ENCODE measurements around the gene ACOT13. TPM values are rescaled to one million over a fixed set of nuclear protein-coding genes. Genes with fewer than 3 reads are reported as not detected.
"Not testable (repeated sequence)": the region's sequence is repeated elsewhere in the genome, so short reads cannot be mapped to it uniquely, and the experiment has no call there.

The ACOT13 gene
- total RNA-seq, 1 donor = 12.2 TPM

DNA sequence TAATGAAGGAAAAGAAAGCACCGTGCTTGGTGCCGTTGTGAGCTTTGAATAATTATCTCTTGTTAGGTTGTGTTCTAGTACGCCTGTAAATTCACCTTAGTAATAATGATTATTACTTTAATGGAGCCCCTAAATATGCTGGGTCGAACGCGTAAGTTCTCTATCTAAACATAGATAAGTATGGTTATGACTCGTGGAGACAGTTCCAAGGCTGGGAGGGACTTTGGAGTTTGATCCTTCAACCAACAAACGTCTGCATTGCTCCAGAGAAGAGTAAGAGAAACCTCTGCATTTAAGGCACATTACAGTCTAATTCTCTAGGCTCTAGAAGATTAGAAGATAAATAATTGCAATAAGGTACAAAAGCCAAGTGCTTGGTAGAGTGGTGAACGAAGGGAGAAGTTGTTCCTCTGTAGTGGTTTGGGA lies 514 bp downstream of the ACOT13 start:
- TF ChIP-seq CTCF (IDR thresholded peaks at IDR 0.05; ENCODE audit: insufficient read depth, low read length) = no peak
- peak; percentile 39 for DNase-seq (ENCODE audit: low read depth)
- peak overlapping the region; percentile 87 for H3K4me3 ChIP-seq (ENCODE audit: low read depth, low read length)

- not testable (repeated sequence) for DNase-seq (ENCODE audit: low read depth); H3K4me3 ChIP-seq (ENCODE audit: low read depth, low read length)
These were observed 1.5 kb downstream of the ACOT13 start for GRCh38 chr6:24668066-24668996.

DNA sequence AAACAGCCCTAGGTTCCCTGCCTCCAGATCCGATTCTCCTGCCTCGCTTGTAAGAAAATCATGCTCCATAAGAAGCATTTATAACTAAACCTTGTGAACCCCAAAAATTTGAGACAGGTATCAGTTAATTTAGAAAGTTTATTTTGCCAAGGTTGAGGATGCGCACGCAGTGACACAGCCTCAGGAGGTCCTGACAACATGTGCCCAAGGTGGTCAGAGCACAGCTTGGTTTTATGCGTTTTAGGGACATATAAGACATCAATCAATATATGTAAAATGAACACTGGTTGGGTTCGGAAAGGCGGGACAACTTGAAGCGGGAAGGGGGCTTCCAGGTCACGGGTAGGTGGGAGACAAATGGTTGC lies 2.1 kb downstream of the ACOT13 start:
- TF ChIP-seq CTCF (IDR thresholded peaks at IDR 0.05; ENCODE audit: insufficient read depth, low read length) = no peak
- no peak overlapping the region for H3K4me3 ChIP-seq (ENCODE audit: low read depth, low read length)
- no peak for DNase-seq (ENCODE audit: low read depth)

- not testable (repeated sequence) for H3K4me3 ChIP-seq (ENCODE audit: low read depth, low read length); DNase-seq (ENCODE audit: low read depth)
These were observed 3.6 kb downstream of the ACOT13 start for GRCh38 chr6:24670492-24670891.

DNA sequence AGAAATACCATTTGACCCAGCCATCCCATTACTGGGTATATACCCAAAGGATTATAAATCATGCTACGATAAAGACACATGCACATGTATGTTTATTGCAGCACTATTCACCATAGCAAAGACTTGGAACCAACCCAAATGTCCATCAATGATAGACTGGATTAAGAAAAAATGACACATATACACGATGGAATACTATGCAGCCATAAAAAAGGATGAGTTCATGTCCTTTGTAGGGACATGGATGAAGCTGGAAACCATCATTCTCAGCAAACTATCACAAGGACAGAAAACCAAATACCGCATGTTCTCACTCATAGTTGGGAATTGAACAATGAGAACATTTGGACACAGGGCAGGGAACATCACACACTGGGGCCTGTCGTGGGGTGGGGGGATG lies 4.2 kb downstream of the ACOT13 start:
- DNase-seq (ENCODE audit: low read depth); H3K4me3 ChIP-seq (ENCODE audit: low read depth, low read length): not testable (repeated sequence)

GRCh38 chr6:24672620-24673182 lies 5.8 kb downstream of the ACOT13 start:
- no peak for DNase-seq (ENCODE audit: low read depth)
- H3K4me3 ChIP-seq (ENCODE audit: low read depth, low read length) = no peak overlapping the region
- TF ChIP-seq CTCF (IDR thresholded peaks at IDR 0.05; ENCODE audit: insufficient read depth, low read length) = no peak

- DNase-seq (ENCODE audit: low read depth) = no peak
- H3K4me3 ChIP-seq (ENCODE audit: low read depth, low read length) = no peak overlapping the region
- TF ChIP-seq CTCF (IDR thresholded peaks at IDR 0.05; ENCODE audit: insufficient read depth, low read length) = no peak
These were observed 6.7 kb downstream of the ACOT13 start for GRCh38 chr6:24673625-24674024.

- not testable (repeated sequence) for H3K4me3 ChIP-seq (ENCODE audit: low read depth, low read length); DNase-seq (ENCODE audit: low read depth)
These were observed 12.0 kb downstream of the ACOT13 start for GRCh38 chr6:24678792-24679352.

DNA sequence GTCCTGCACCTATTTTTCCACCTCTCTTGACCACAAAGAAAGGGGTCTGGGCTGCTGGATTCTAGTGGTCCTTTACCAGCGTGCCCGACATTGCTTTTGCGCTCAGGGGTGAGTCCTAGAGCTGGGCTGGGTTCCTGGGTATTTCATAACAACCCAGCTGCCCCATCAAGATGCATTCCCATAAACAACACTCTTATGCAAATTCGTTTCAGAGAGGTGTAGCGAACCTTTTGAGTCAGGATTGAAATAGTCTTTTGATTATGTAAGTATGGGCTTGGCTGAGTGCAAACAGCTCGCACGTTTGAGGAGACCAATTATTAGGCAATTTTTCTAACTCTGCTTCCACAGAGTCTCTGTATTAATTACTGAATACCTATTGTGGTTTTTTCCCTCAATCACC lies 13.7 kb downstream of the ACOT13 start:
- DNase-seq (ENCODE audit: low read depth) = no peak
- no peak for TF ChIP-seq CTCF (IDR thresholded peaks at IDR 0.05; ENCODE audit: insufficient read depth, low read length)

More for the DNA sequence above, 13.7 kb downstream of the ACOT13 start:
- no peak overlapping the region for H3K4me3 ChIP-seq (ENCODE audit: low read depth, low read length)

All from fibroblast of the aortic adventitia (primary cell).